GM21619 (cell line): Measurements from ENCODE around the gene TNS1.

Experiments
- ATAC-seq: cut with Tn5 transposase; IDR thresholded peaks from one replicate; pipeline ENCODE4 v1.9.1; 2021; ENCODE audit not compliant: unreplicated experiment

The TNS1 gene

GRCh38 chr2:218017211-218018053, 14.6 kb upstream of the TNS1 start:
- ATAC-seq, result no peak

DNA sequence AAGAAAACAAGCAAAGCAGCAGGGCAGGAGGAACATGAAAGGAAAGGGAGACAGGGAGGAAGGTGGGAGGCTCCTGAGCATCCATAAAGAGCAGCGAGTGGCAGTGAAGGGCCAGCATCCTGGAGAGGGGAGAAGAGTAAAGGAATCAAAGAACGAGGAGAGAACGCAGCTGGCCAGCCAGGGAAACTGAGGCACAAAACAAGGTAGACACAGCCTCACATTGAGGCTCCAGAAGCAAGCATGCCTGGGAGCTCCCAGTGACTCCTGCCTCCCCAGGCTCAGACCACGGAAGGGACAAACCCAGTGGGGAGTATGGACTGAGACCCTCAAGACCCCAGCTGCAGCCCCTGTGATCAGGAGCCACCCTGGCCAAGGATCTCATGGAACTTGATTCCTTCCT, 14.0 kb upstream of the TNS1 start:
- no peak for ATAC-seq

- ATAC-seq, result no peak
These were observed 13.1 kb upstream of the TNS1 start for GRCh38 chr2:218015586-218016521.

DNA sequence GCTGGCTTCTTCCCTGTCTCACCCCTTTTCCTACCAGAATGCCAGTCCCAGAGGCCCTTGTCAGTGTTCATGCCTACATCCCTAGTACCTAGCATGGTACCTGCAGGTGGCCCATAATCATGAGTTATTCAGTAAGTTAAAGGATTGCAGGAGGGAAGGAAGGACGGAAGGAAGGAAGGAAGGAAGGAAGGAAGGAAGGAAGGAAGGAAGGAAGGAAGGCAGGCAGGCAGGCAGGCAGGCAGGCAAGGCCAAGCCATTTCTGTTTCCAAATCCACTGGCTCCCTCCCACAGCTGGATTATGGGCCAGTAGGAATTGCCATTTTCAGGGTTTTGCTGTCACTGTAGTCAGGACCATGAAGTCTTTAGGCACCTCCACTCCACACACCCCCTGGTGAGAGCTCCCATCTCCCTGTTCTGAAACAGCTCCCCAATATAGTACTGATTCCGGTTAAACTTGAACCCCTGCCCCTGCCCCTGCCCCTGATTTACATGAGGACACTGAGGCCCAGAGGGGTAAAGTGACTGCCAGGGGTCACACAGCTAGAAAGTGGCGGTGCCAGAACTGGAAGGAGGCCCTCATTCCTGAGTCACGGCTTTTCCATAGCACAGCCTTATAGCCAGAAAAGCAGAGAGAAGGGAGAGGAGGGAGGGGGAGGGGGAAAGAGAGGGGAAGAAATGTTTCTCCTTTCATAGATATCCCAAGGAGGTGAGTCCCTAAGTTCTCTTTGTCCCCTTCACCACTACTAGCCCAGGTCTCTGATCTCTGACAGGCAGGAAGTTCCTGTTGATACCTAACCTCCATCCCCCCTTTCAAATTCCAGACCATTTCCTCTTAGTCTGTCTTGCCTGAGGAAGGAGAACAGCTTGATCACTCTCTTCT, 12.2 kb upstream of the TNS1 start:
- no peak for ATAC-seq

DNA sequence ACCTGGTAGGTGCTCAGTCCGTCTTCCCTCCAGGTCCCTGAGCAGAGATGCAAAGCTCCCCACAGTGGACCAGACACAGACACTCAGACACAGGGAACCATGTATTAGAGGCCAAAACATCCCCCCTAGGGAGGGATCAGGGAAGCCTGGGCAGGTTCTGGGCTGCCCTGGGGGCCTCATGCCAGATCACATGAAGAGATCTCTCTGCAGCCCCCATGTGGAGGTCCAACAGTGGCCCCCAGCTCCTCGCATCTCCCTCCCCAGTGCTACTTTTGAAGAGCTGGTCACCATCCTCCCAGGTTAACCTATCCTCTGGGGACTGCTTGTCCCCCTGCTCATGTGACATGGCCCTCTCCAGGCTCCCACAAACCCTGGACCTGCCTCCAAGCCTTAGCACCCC, 10.5 kb upstream of the TNS1 start:
- no peak for ATAC-seq

- no peak for ATAC-seq
These were observed 9.5 kb upstream of the TNS1 start for GRCh38 chr2:218012284-218012683.

GRCh38 chr2:218011653-218012040, 8.9 kb upstream of the TNS1 start:
- ATAC-seq, result no peak

DNA sequence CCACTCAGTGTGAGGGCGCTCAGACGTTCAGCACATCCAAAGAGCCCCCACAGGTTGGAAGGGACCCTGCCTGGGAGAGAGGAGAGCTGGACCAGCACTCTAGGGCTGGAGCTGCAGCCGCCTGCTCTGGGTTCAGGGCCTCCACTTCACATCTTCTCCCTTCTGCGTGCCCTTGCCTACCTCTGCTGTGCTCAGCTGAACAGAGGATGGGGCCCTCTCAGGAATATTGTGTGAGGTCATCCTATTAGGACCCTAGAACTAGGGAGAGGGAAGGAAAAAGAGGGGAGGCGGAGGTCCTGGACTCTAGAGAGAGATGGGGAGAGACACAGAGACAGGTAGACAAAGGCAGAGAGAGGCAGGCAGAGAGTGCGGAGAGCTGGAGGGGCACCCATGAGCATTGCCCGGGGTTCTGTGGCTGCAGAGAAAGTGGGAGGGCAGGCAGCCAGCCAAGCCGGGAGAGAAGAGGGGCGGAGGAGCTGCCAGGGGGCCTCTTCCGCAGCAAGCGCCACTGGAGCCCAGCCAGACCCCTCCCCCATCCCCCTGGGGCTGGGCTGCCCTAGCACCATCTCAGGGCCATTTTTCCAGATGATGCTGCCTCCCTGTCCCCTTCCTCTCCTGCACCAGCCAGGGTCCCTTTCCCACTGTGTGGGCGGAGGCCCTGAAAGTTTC, 8.3 kb upstream of the TNS1 start:
- ATAC-seq, result no peak

GRCh38 chr2:218010140-218010983, 7.6 kb upstream of the TNS1 start:
- ATAC-seq, result peak; percentile 60

- ATAC-seq, result no peak
These were observed 7.0 kb upstream of the TNS1 start for GRCh38 chr2:218009765-218010139.

GRCh38 chr2:218009231-218009630, 6.4 kb upstream of the TNS1 start:
- ATAC-seq, result no peak

GRCh38 chr2:218008060-218009040, 5.6 kb upstream of the TNS1 start:
- no peak for ATAC-seq

DNA sequence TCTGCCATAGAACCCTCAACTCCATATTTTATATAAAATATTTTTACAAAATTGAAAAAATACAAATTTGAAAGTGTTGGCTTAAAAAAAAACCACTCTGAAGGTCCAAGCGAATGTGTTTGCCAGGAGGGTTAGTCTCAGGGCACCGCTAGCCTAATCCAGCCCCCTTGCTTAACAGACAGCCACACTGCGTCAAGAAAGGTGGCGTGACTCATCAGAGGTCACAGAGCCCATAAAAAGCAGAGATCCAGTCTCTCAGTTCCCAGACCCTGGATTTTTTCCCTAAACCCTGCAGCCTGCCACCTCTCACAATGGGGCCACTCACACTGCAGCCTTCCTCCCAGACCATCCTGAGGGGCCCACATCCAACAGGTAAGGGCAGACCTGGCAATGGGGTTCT, 3.9 kb upstream of the TNS1 start:
- ATAC-seq, result no peak

- no peak for ATAC-seq
These were observed 2.7 kb upstream of the TNS1 start for GRCh38 chr2:218005486-218005885.

- ATAC-seq, result no peak
These were observed 2.2 kb upstream of the TNS1 start for GRCh38 chr2:218005028-218005427.

GRCh38 chr2:218003981-218004419, 1.2 kb upstream of the TNS1 start:
- ATAC-seq, result no peak

DNA sequence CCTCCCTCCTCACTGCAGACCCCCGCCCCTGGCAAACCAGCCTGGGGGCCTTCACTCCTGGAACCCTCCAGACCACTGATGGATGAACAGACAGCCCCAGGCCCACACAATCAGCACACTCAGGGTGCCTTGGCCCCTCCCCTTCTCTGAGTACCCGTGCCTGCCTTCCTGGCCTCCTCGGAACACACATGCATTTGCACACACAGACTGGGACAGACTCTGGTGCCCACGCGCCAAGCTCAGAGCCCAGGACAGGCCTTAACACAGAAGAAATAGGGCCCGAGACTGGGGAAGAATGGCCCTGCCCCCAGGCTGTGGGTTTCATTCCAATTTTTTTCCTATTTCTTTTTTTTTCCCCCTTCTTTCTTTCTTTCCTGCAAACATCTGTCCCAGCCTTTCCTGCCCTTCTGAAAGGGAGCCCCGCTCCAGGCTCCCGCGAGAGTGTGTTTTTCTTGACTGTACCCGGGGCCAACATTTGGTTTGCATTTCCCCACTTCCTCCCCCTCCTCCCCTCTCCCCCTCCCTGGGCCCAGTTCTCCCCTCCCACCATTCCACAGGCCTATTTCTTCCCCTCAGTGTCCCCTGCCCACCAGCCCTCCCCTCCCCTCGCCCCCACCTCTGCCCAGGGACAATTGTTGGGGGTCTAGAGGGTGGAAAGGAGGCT, 618 bp upstream of the TNS1 start:
- no peak for ATAC-seq
